Thymus (tissue), 11 donors: ENCODE data around the gene BAZ1A. TPM values are rescaled to one million over a fixed set of nuclear protein-coding genes. Genes with fewer than 3 reads are reported as not detected.
A peak's percentile ranks its signal among the peaks of the same experiment; 100 is the strongest.

Source experiments
- DNase-seq, 9 donors: peaks; one replicate each; pipeline ENCODE4 v3.0.0-alpha.2; 2013; ENCODE audit warnings: low spot score in 9 of 9, low read depth in 6 of 9, missing footprints in 1 of 9
- H3K27ac ChIP-seq, 2 donors: one replicate each; pipeline ENCODE4 v1.5.1; 2013; ENCODE audit warnings: control low read depth in 1 of 2, low read depth in 1 of 2, low read length in 1 of 2, mild to moderate bottlenecking in 1 of 2, moderate library complexity in 1 of 2
- H3K27me3 ChIP-seq, 2 donors: one replicate each; pipeline ENCODE4 v1.5.1; 2013; ENCODE audit warnings: low read length in 1 of 2; ENCODE audit not compliant: control insufficient read depth in 2 of 2, insufficient read depth in 1 of 2
- H3K36me3 ChIP-seq, 2 donors: one replicate each; pipeline ENCODE4 v1.5.1; 2013; ENCODE audit warnings: low read length in 1 of 2, mild to moderate bottlenecking in 1 of 2, moderate library complexity in 1 of 2; ENCODE audit not compliant: control insufficient read depth in 2 of 2, insufficient read depth in 2 of 2
- H3K4me1 ChIP-seq, 2 donors: one replicate each; pipeline ENCODE4 v1.5.1; 2013; ENCODE audit warnings: low read length in 2 of 2; ENCODE audit not compliant: control insufficient read depth in 2 of 2, insufficient read depth in 2 of 2
- H3K4me3 ChIP-seq, 2 donors: one replicate each; pipeline ENCODE4 v1.5.1; 2013; ENCODE audit warnings: low read length in 2 of 2, control low read depth in 1 of 2, mild to moderate bottlenecking in 1 of 2
- H3K9me3 ChIP-seq, 2 donors: one replicate each; pipeline ENCODE4 v1.5.1; 2013; ENCODE audit warnings: low read length in 1 of 2, mild to moderate bottlenecking in 1 of 2; ENCODE audit not compliant: control insufficient read depth in 2 of 2, insufficient read depth in 1 of 2
- WGBS: extraction: QIAGEN DNeasy Blood & Tissue Kit; methylation state at CpG from one replicate; pipeline ENCODE4 v1.1.7; 2013; 5-methylcytosine and 5-hydroxymethylcytosine counted together
- polyA plus RNA-seq: library from polyadenylated mRNA; stranded (reverse); fragments of 200-250 nt; gene quantifications from one replicate; pipeline ENCODE4 v1.2.3, GENCODE V29; 2013
- total RNA-seq: library from RNA; stranded (reverse); fragments of 120-200 nt; gene quantifications from one replicate; pipeline ENCODE4 v1.2.4, GENCODE V29; 2013
- donor health status: healthy.

The BAZ1A gene
- total and polyA plus RNA-seq, 2 donors, result 41.2 to 45.6 TPM

GRCh38 chr14:34723867-34724266 is 151.3 kb downstream of the BAZ1A start:
- Histone ChIP-seq H3K9me3 (no peaks in the 10 kb centered on the region), H3K4me1 (no peaks in the 10 kb centered on the region), H3K27me3 (no peaks in the 10 kb centered on the region), H3K4me3 (no peak overlapping the region), H3K27ac (no peak overlapping the region), H3K36me3 (no peaks in the 10 kb centered on the region)
- DNase-seq, result no peak
- 97% methylated on average over 3 of the region's 3 CpGs for WGBS

- H3K4me3 ChIP-seq, result no peak overlapping the region
- 16% methylated on average over 10 of the region's 10 CpGs for WGBS
- H3K9me3 ChIP-seq, result no peaks in the 10 kb centered on the region
- H3K27ac ChIP-seq, result no peak overlapping the region
- peak in 4 of 9 donors; percentile 14 to 49 (median 46) for DNase-seq
- no peaks in the 10 kb centered on the region for H3K27me3 ChIP-seq
- H3K4me1 ChIP-seq, result no peaks in the 10 kb centered on the region
- no peaks in the 10 kb centered on the region for H3K36me3 ChIP-seq
Measured at GRCh38 chr14:34722723-34723545, 152.2 kb downstream of the BAZ1A start.

- no peaks in the 10 kb centered on the region for H3K36me3 ChIP-seq
- H3K27me3 ChIP-seq, result no peaks in the 10 kb centered on the region
- no peak overlapping the region for H3K4me3 ChIP-seq
- H3K27ac ChIP-seq, result no peak overlapping the region
- WGBS, result 95% methylated on average over 2 of the region's 2 CpGs
- H3K9me3 ChIP-seq, result no peaks in the 10 kb centered on the region
- H3K4me1 ChIP-seq, result no peaks in the 10 kb centered on the region
- no peak for DNase-seq
Measured at GRCh38 chr14:34721129-34721528, 154.0 kb downstream of the BAZ1A start.

GRCh38 chr14:34718750-34719304 is 156.3 kb downstream of the BAZ1A start:
- DNase-seq, result no peak
- H3K36me3 ChIP-seq, result no peaks in the 10 kb centered on the region
- 82% methylated on average over 4 of the region's 4 CpGs for WGBS

GRCh38 chr14:34715127-34715863 is 159.9 kb downstream of the BAZ1A start:
- peak overlapping the region in 1 of 2 donors; percentile 32 for H3K27ac ChIP-seq
- H3K27me3 ChIP-seq, result no peaks in the 10 kb centered on the region
- WGBS, result 75% methylated on average over 8 of the region's 8 CpGs
- DNase-seq, result no peak
- H3K9me3 ChIP-seq, result no peaks in the 10 kb centered on the region
- H3K36me3 ChIP-seq, result peaks cover 0 to 7% of the 10 kb centered on the region in 2 donors
- peak overlapping the region; percentile 80 to 98 for H3K4me3 ChIP-seq
- no peaks in the 10 kb centered on the region for H3K4me1 ChIP-seq

More at GRCh38 chr14:34718750-34719304, 156.3 kb downstream of the BAZ1A start:
- no peaks in the 10 kb centered on the region for H3K27me3 ChIP-seq
- no peaks in the 10 kb centered on the region for H3K4me1 ChIP-seq
- H3K27ac ChIP-seq, result no peak overlapping the region
- no peaks in the 10 kb centered on the region for H3K9me3 ChIP-seq
- H3K4me3 ChIP-seq, result no peak overlapping the region

GRCh38 chr14:34714320-34715126 is 160.6 kb downstream of the BAZ1A start, which contains the start of gene CFL2:
Gene CFL2, minus strand, starts transcription at chr14:34714593. Its CDS starts 53 bp downstream, at chr14:34714540.
- H3K9me3 ChIP-seq, result no peaks in the 10 kb centered on the region
- under 1% methylated on average over 76 of the region's 76 CpGs for WGBS
- peak in 7 of 9 donors; percentile 26 to 70 (median 46) for DNase-seq
- no peaks in the 10 kb centered on the region for H3K4me1 ChIP-seq
- H3K27me3 ChIP-seq, result no peaks in the 10 kb centered on the region
- peak within 1 kb of the TSS; percentile 80 to 98 for H3K4me3 ChIP-seq
- peak within 1 kb of the TSS; percentile 69 to 90 for H3K27ac ChIP-seq
- H3K36me3 ChIP-seq, result peaks cover 0 to 7% of the 10 kb centered on the region in 2 donors

- H3K4me3 ChIP-seq, result peak overlapping the region; percentile 80 to 98
- peaks cover 0 to 7% of the 10 kb centered on the region in 2 donors for H3K36me3 ChIP-seq
- no peaks in the 10 kb centered on the region for H3K4me1 ChIP-seq
- peak overlapping the region; percentile 69 to 90 for H3K27ac ChIP-seq
- no peaks in the 10 kb centered on the region for H3K27me3 ChIP-seq
- peak in 4 of 9 donors; percentile 13 to 59 (median 26) for DNase-seq
- WGBS, result 6% methylated on average over 33 of the region's 33 CpGs
- no peaks in the 10 kb centered on the region for H3K9me3 ChIP-seq
Measured at GRCh38 chr14:34713681-34714319, 161.4 kb downstream of the BAZ1A start.

- no peaks in the 10 kb centered on the region for H3K9me3 ChIP-seq
- peak overlapping the region; percentile 80 to 98 for H3K4me3 ChIP-seq
- DNase-seq, result no peak
- 81% methylated on average over 6 of the region's 6 CpGs for WGBS
- H3K4me1 ChIP-seq, result no peaks in the 10 kb centered on the region
- no peaks in the 10 kb centered on the region for H3K27me3 ChIP-seq
- peak overlapping the region in 1 of 2 donors; percentile 90 for H3K27ac ChIP-seq
- peaks cover 0 to 7% of the 10 kb centered on the region in 2 donors for H3K36me3 ChIP-seq
Measured at GRCh38 chr14:34713122-34713680, 162.0 kb downstream of the BAZ1A start.
